Measurements from ENCODE around the gene RBMS1. TPM values are rescaled to one million over a fixed set of nuclear protein-coding genes. Genes with fewer than 3 reads are reported as not detected.

The RBMS1 gene
- total and polyA plus RNA-seq, 2 of the 4 experiments (the other 2 are of a cell fraction): 43.5 to 64.9 TPM

- H4K8ac ChIP-seq (ENCODE audit: low read depth in 2 of 2, low read length in 2 of 2): no peak overlapping the region
- H2AFZ ChIP-seq (replicated peaks; ENCODE audit: low read length, poor library complexity): no peak overlapping the region
- H3K4me3 ChIP-seq (ENCODE audit: insufficient read depth, low read depth, low read length): no peak overlapping the region
- no peak overlapping the region for H2AK9ac ChIP-seq (replicated peaks; ENCODE audit: low read depth, low read length, poor library complexity)
- no peaks in the 10 kb centered on the region for H3K36me3 ChIP-seq (ENCODE audit: control insufficient read depth, insufficient read depth, low read length)
- no TSS peak for BruUV-seq (replicated peaks)
- no peak overlapping the region for H2AK5ac ChIP-seq (ENCODE audit: low read depth, low read length)
- ChIA-PET CTCF (no interaction called here), POLR2A (ENCODE audit: unreplicated experiment) (no interaction called here)
- H2BK20ac ChIP-seq (ENCODE audit: low read depth, low read length): no peak overlapping the region
- H4K20me1 ChIP-seq (ENCODE audit: insufficient read depth, low read length): no peaks in the 10 kb centered on the region
- H2BK5ac ChIP-seq (ENCODE audit: low read depth, low read length, poor library complexity, severe bottlenecking): no peak overlapping the region
- no peaks in the 10 kb centered on the region for H3K27me3 ChIP-seq (ENCODE audit: control insufficient read depth, insufficient read depth, low read length)
- H4K91ac ChIP-seq (ENCODE audit: insufficient read depth, low read depth, low read length): no peak overlapping the region
- H2BK15ac ChIP-seq (ENCODE audit: low read depth, low read length): no peak overlapping the region
- H3K4me1 ChIP-seq (ENCODE audit: control insufficient read depth, insufficient read depth, low read length): no peaks in the 10 kb centered on the region
- TF ChIP-seq CEBPB (IDR thresholded peaks at IDR 0.05; ENCODE audit: low read depth, low read length): peak; percentile 88
- TF ChIP-seq BHLHE40 (IDR thresholded peaks at IDR 0.05; ENCODE audit: low read depth, low read length): no peak
- H3K9me3 ChIP-seq (ENCODE audit: control insufficient read depth, insufficient read depth, low read length): no peaks in the 10 kb centered on the region
- no peak overlapping the region for H3K56ac ChIP-seq (ENCODE audit: extremely low read depth, insufficient read depth, low read length)
- no peaks in the 10 kb centered on the region for H3K9me1 ChIP-seq (ENCODE audit: insufficient read depth, low read length)
- no peaks in the 10 kb centered on the region for H3K79me1 ChIP-seq (ENCODE audit: low read depth in 1 of 2, low read length in 2 of 2)
- ATAC-seq (ENCODE audit: low read depth): no peak
- H3K9ac ChIP-seq (ENCODE audit: low read depth, low read length): no peak overlapping the region
- H3K4ac ChIP-seq (ENCODE audit: low read depth, low read length): no peak overlapping the region
- H3K23ac ChIP-seq (ENCODE audit: low read depth, low read length): no peak overlapping the region
- H3K4me2 ChIP-seq (ENCODE audit: low read depth, low read length): no peak overlapping the region
- dilution Hi-C loops (cut with HindIII; ENCODE audit: low sequenced_read_pairs, unreplicated experiment) (no loop called here), intact Hi-C loops (cut with micrococcal nuclease) (no loop called here), in situ Hi-C loops (cut with MboI; ENCODE audit: low sequenced_read_pairs) (no loop called here)
- DNase-seq: no peak
- H3K18ac ChIP-seq (ENCODE audit: low read depth, low read length): no peak overlapping the region
- no peak overlapping the region for H3K14ac ChIP-seq (replicated peaks; ENCODE audit: low read depth, low read length)
- WGBS, 2 experiments (ENCODE audit: extremely low coverage in 2 of 2, insufficient read length in 1 of 2): no CpG with 5 or more reads among the region's 2 CpGs
- no peak overlapping the region for H3K27ac ChIP-seq (ENCODE audit: insufficient read depth, low read length)
- H2BK120ac ChIP-seq (ENCODE audit: low read depth, low read length): no peak overlapping the region
- no peak overlapping the region for H4K5ac ChIP-seq (ENCODE audit: low read depth, low read length)
Observed at GRCh38 chr2:160507464-160507863, 13.9 kb upstream of the RBMS1 start.

Data from IMR-90 (cell line).